Gastroesophageal sphincter (tissue), 4 donors: ENCODE results near the gene SYTL5. TPM values are rescaled to one million over a fixed set of nuclear protein-coding genes. Genes with fewer than 3 reads are reported as not detected.

Experiments
- ATAC-seq: fragments of 150-250 bp; one replicate; pipeline ENCODE4 v1.9.1; 2016; ENCODE audit warnings: mild to moderate bottlenecking, moderate library complexity
- H3K27ac ChIP-seq, 4 donors: fragments of 200-600 bp; sonication (generic) in 3 of 4; 1 replicate in 3 of 4; 2 replicates in 1 of 4; pipeline ENCODE4 v1.5.1; 2016 to 2019
- H3K27me3 ChIP-seq: fragments of 200-600 bp; sonication (generic); one replicate; pipeline ENCODE4 v1.5.1; 2019
- H3K36me3 ChIP-seq, 2 donors: fragments of 200-600 bp; sonication (generic); one replicate each; pipeline ENCODE4 v1.5.1; 2019; ENCODE audit warnings: control low read depth in 1 of 2
- H3K4me1 ChIP-seq, 3 donors: fragments of 200-600 bp; sonication (generic); 1 replicate in 2 of 3; 2 replicates in 1 of 3; pipeline ENCODE4 v1.5.1; 2016 to 2019; ENCODE audit warnings: control low read depth in 2 of 3
- H3K4me3 ChIP-seq, 2 donors: fragments of 200-600 bp; sonication (generic); one replicate each; pipeline ENCODE4 v1.5.1; 2019; ENCODE audit warnings: mild to moderate bottlenecking in 1 of 2, moderate library complexity in 1 of 2
- H3K9me3 ChIP-seq, 3 donors: fragments of 200-600 bp; sonication (generic); one replicate each; pipeline ENCODE4 v1.5.1; 2017 to 2019; ENCODE audit warnings: control low read depth in 2 of 3
- CTCF ChIP-seq, 4 experiments: fragments of 200-600 bp in 2 of 4; fragments of 450-650 bp in 2 of 4; sonication (generic) in 1 of 4; IDR thresholded peaks; one replicate each; pipeline ENCODE4 v1.5.1; 2017 to 2019; ENCODE audit warnings: antibody characterized with exemption in 4 of 4, mild to moderate bottlenecking in 2 of 4, moderate library complexity in 2 of 4
- EP300 ChIP-seq: sonication (generic); formaldehyde crosslinking; IDR thresholded peaks from one replicate; pipeline ENCODE4 v1.6.1; 2017; ENCODE audit warnings: antibody characterized with exemption, mild to moderate bottlenecking
- POLR2A ChIP-seq, 2 donors: fragments of 450-650 bp; IDR thresholded peaks; one replicate each; pipeline ENCODE4 v1.6.1; 2017; ENCODE audit warnings: antibody characterized with exemption in 2 of 2, mild to moderate bottlenecking in 2 of 2, moderate library complexity in 1 of 2
- POLR2AphosphoS5 ChIP-seq: sonication (generic); formaldehyde crosslinking; IDR thresholded peaks from one replicate; pipeline ENCODE4 v1.6.1; 2017; ENCODE audit warnings: antibody characterized with exemption
- WGBS, 2 donors: methylation state at CpG; one replicate each; pipeline ENCODE4 v1.1.5; 2018; ENCODE audit warnings: low coverage in 1 of 2; 5-methylcytosine and 5-hydroxymethylcytosine counted together
- total RNA-seq, 4 donors: library from RNA; depleted of rRNA; stranded (reverse); fragments of >200 nt; gene quantifications; one replicate each; pipeline ENCODE4 v1.1.0, GENCODE V29; 2016

SYTL5 gene
- total RNA-seq, 4 donors from 2014 or later: 0.08 to 1.3 (median 0.13) TPM; not detected in 1

GRCh38 chrX:37993176-37993575 lies 13.2 kb upstream of the SYTL5 start:
- Histone ChIP-seq H3K27me3 (no peaks in the 10 kb centered on the region), H3K36me3 (no peaks in the 10 kb centered on the region), H3K4me1 (no peaks in the 10 kb centered on the region), H3K4me3 (no peak overlapping the region), H3K27ac (no peak overlapping the region), H3K9me3 (no peaks in the 10 kb centered on the region)
- WGBS, 2 donors: 87 to 96% methylated on average over 3 of the region's 3 CpGs
- ATAC-seq: no peak
- TF ChIP-seq POLR2A (IDR thresholded peaks at IDR 0.05): no peak
- TF ChIP-seq CTCF (IDR thresholded peaks at IDR 0.05): no peak
- TF ChIP-seq EP300: no peak

GRCh38 chrX:37993837-37994619 lies 12.3 kb upstream of the SYTL5 start:
- no peak for TF ChIP-seq CTCF (IDR thresholded peaks at IDR 0.05)
- no peak for TF ChIP-seq EP300
- TF ChIP-seq POLR2A (IDR thresholded peaks at IDR 0.05): no peak
- no peak for TF ChIP-seq POLR2AphosphoS5
- ATAC-seq: no peak

GRCh38 chrX:37995428-37995827 lies 10.9 kb upstream of the SYTL5 start:
- no peak for ATAC-seq
- H3K4me1 ChIP-seq: no peaks in the 10 kb centered on the region
- TF ChIP-seq EP300 (no peak), CTCF (IDR thresholded peaks at IDR 0.05) (no peak), POLR2AphosphoS5 (no peak), POLR2A (IDR thresholded peaks at IDR 0.05) (no peak)
- H3K4me3 ChIP-seq: no peak overlapping the region
- H3K27ac ChIP-seq: no peak overlapping the region
- H3K9me3 ChIP-seq: no peaks in the 10 kb centered on the region
- WGBS, 2 donors: no CpG with 5 or more reads among the region's 1 CpG
- H3K36me3 ChIP-seq: no peaks in the 10 kb centered on the region
- H3K27me3 ChIP-seq: no peaks in the 10 kb centered on the region

More at GRCh38 chrX:37993837-37994619, 12.3 kb upstream of the SYTL5 start:
- H3K27ac ChIP-seq: no peak overlapping the region
- 100% methylated on average over 1 of the region's 7 CpGs; no CpG with 5 or more reads in 1 of the 2 donors for WGBS, 2 donors
- H3K27me3 ChIP-seq: no peaks in the 10 kb centered on the region
- H3K36me3 ChIP-seq: no peaks in the 10 kb centered on the region
- H3K4me1 ChIP-seq: no peaks in the 10 kb centered on the region
- no peaks in the 10 kb centered on the region for H3K9me3 ChIP-seq
- H3K4me3 ChIP-seq: no peak overlapping the region

- H3K9me3 ChIP-seq: no peaks in the 10 kb centered on the region
- no peaks in the 10 kb centered on the region for H3K27me3 ChIP-seq
- ATAC-seq: no peak
- no peaks in the 10 kb centered on the region for H3K4me1 ChIP-seq
- WGBS, 2 donors: 65 to 75% methylated on average over 1 to 2 of the region's 8 CpGs
- H3K4me3 ChIP-seq: no peak overlapping the region
- no peak overlapping the region for H3K27ac ChIP-seq
- H3K36me3 ChIP-seq: no peaks in the 10 kb centered on the region
- TF ChIP-seq EP300: no peak
- TF ChIP-seq POLR2AphosphoS5: no peak
- TF ChIP-seq POLR2A (IDR thresholded peaks at IDR 0.05): no peak
- no peak for TF ChIP-seq CTCF (IDR thresholded peaks at IDR 0.05)
These were observed 9.3 kb upstream of the SYTL5 start for GRCh38 chrX:37997096-37997495.
